H1 (cell line): ENCODE results near the gene MTPN. TPM values are rescaled to one million over a fixed set of nuclear protein-coding genes. Genes with fewer than 3 reads are reported as not detected.

ENCODE experiments used
- CTCF ChIA-PET: fragments of 300-600 bp; sonication (Branson Sonifier 250); formaldehyde crosslinking; loops from one replicate; lab custom pipeline; 2021; ENCODE audit not compliant: partially characterized antibody; lab: Charles Lee
- POLR2A ChIA-PET: fragments of 300-600 bp; sonication (Branson Sonifier 250); formaldehyde crosslinking; loops from one replicate; lab custom pipeline; 2021; ENCODE audit warnings: inconsistent platforms; ENCODE audit not compliant: partially characterized antibody; lab: Charles Lee
- DNase-seq, 2 experiments: peaks; one replicate each; pipeline versions ENCODE4 v3.0.0 to v3.0.0-alpha.2; 2010 to 2022; ENCODE audit warnings: low spot score in 2 of 2, low read depth in 1 of 2, mixed read lengths in 1 of 2
- FAIRE-seq: peaks from 2 replicates; lab custom pipeline; 2011; peaks lifted over from hg19 to GRCh38; lab: Jason Lieb, UNC
- H2AFZ ChIP-seq: 2 replicates; pipeline ENCODE4 v1.8.1; 2012; ENCODE audit warnings: low read length, inconsistent platforms
- H2AK5ac ChIP-seq: 2 replicates; pipeline ENCODE4 v1.6.1; 2013; ENCODE audit warnings: low read depth, low read length
- H2BK120ac ChIP-seq: replicated peaks from 2 replicates; pipeline ENCODE3; 2013; ENCODE audit warnings: low read depth, low read length, inconsistent platforms
- H2BK12ac ChIP-seq: 2 replicates; pipeline ENCODE4 v1.6.1; 2013; ENCODE audit warnings: low read depth, low read length
- H2BK15ac ChIP-seq: 2 replicates; pipeline ENCODE4 v1.6.1; 2013; ENCODE audit warnings: low read length
- H2BK20ac ChIP-seq: 2 replicates; pipeline ENCODE4 v1.6.1; 2013; ENCODE audit warnings: low read length
- H2BK5ac ChIP-seq: 2 replicates; pipeline ENCODE4 v1.6.1; 2013; ENCODE audit warnings: low read depth, low read length
- H3K14ac ChIP-seq: 2 replicates; pipeline ENCODE4 v1.6.1; 2013; ENCODE audit warnings: inconsistent platforms; ENCODE audit not compliant: insufficient read length
- H3K18ac ChIP-seq: 2 replicates; pipeline ENCODE4 v1.6.1; 2013; ENCODE audit warnings: low read length; ENCODE audit errors: extremely low read depth
- H3K23ac ChIP-seq: 2 replicates; pipeline ENCODE4 v1.6.1; 2013; ENCODE audit warnings: inconsistent platforms; ENCODE audit not compliant: insufficient read length
- H3K23me2 ChIP-seq: 2 replicates; pipeline ENCODE4 v1.6.1; 2013; ENCODE audit warnings: low read depth, low read length
- H3K27ac ChIP-seq: 2 replicates; pipeline ENCODE4 v1.6.1; 2011; ENCODE audit warnings: low read depth, low read length, inconsistent platforms
- H3K27me3 ChIP-seq, 4 experiments: replicated peaks in 1 of 4; 1 replicate in 1 of 4; 2 replicates in 3 of 4; pipeline versions ENCODE4 v1.6.1 to v1.8.1; 2011 to 2013; ENCODE audit warnings: low read length in 3 of 4, mild to moderate bottlenecking in 3 of 4, inconsistent platforms in 2 of 4, mixed read lengths in 2 of 4, moderate library complexity in 1 of 4; ENCODE audit not compliant: control insufficient read depth in 3 of 4, insufficient read depth in 3 of 4; ENCODE audit errors: extremely low read depth in 1 of 4
- H3K36me3 ChIP-seq, 4 experiments: 2 replicates each; pipeline versions ENCODE4 v1.6.1 to v1.8.1; 2011 to 2013; ENCODE audit warnings: mild to moderate bottlenecking in 4 of 4, low read length in 3 of 4, moderate library complexity in 2 of 4, control low read depth in 1 of 4, inconsistent platforms in 1 of 4; ENCODE audit not compliant: insufficient read depth in 4 of 4, control insufficient read depth in 2 of 4
- H3K4ac ChIP-seq: replicated peaks from 2 replicates; pipeline ENCODE3; 2013; ENCODE audit warnings: low read length, low read depth, mixed read lengths, inconsistent platforms; ENCODE audit not compliant: insufficient read length
- H3K4me1 ChIP-seq, 4 experiments: replicated peaks in 1 of 4; 1 replicate in 1 of 4; 2 replicates in 3 of 4; pipeline versions ENCODE4 v1.6.1 to v1.8.1; 2011 to 2013; ENCODE audit warnings: low read length in 3 of 4, inconsistent platforms in 2 of 4, mixed read lengths in 1 of 4; ENCODE audit not compliant: insufficient read depth in 4 of 4, control insufficient read depth in 3 of 4
- H3K4me2 ChIP-seq, 2 experiments: 2 replicates each; pipeline versions ENCODE4 v1.6.1 to v1.8.1; 2011 to 2013; ENCODE audit warnings: low read depth in 2 of 2, low read length in 2 of 2, control low read depth in 1 of 2, inconsistent platforms in 1 of 2, mild to moderate bottlenecking in 1 of 2; ENCODE audit not compliant: insufficient read depth in 1 of 2
- H3K4me3 ChIP-seq, 4 experiments: fragments of 200-600, 300-600 bp in 1 of 4; sonication (generic), shearing (Covaris generic), sonication (Bioruptor Twin) in 1 of 4; 2 replicates each; pipeline versions ENCODE4 v1.5.1 to v1.8.1; 2011 to 2016; ENCODE audit warnings: low read length in 4 of 4, low read depth in 3 of 4, control low read depth in 2 of 4, inconsistent platforms in 2 of 4, mild to moderate bottlenecking in 2 of 4, mixed read lengths in 1 of 4, moderate library complexity in 1 of 4; ENCODE audit not compliant: insufficient read depth in 2 of 4; ENCODE audit errors: extremely low read depth in 1 of 4
- H3K56ac ChIP-seq: replicated peaks from 2 replicates; pipeline ENCODE3; 2013; ENCODE audit warnings: low read depth, mild to moderate bottlenecking, mixed read lengths, low read length, inconsistent platforms; ENCODE audit not compliant: insufficient read length
- H3K79me1 ChIP-seq: 2 replicates; pipeline ENCODE4 v1.6.1; 2013; ENCODE audit warnings: low read depth, low read length, control low read depth
- H3K79me2 ChIP-seq, 2 experiments: 2 replicates each; pipeline versions ENCODE4 v1.6.1 to v1.8.1; 2012 to 2013; ENCODE audit warnings: low read length in 2 of 2, mild to moderate bottlenecking in 2 of 2, inconsistent platforms in 1 of 2; ENCODE audit not compliant: insufficient read depth in 2 of 2, control insufficient read depth in 1 of 2
- H3K9ac ChIP-seq, 4 experiments: replicated peaks in 1 of 4; 1 replicate in 1 of 4; 2 replicates in 3 of 4; pipeline versions ENCODE4 v1.6.1 to v1.8.1; 2011 to 2013; ENCODE audit warnings: low read depth in 3 of 4, low read length in 3 of 4, control low read depth in 2 of 4, mild to moderate bottlenecking in 2 of 4, moderate library complexity in 2 of 4, inconsistent platforms in 1 of 4; ENCODE audit errors: extremely low read depth in 1 of 4
- H3K9me3 ChIP-seq, 2 experiments: 2 replicates each; pipeline versions ENCODE4 v1.6.1 to v1.8.1; 2012 to 2013; ENCODE audit warnings: mild to moderate bottlenecking in 2 of 2, moderate library complexity in 2 of 2, control low read depth in 1 of 2, inconsistent platforms in 1 of 2, low read depth in 1 of 2, low read length in 1 of 2, mixed read lengths in 1 of 2; ENCODE audit not compliant: insufficient read depth in 2 of 2
- H4K20me1 ChIP-seq, 2 experiments: replicated peaks in 1 of 2; 2 replicates each; pipeline versions ENCODE3 to v1.8.1; 2011 to 2013; ENCODE audit warnings: inconsistent platforms in 2 of 2, low read length in 2 of 2, mild to moderate bottlenecking in 1 of 2; ENCODE audit not compliant: insufficient read depth in 2 of 2, control insufficient read depth in 1 of 2
- H4K5ac ChIP-seq: 2 replicates; pipeline ENCODE4 v1.6.1; 2013; ENCODE audit warnings: low read length, low read depth, mixed read lengths, inconsistent platforms; ENCODE audit not compliant: insufficient read length
- H4K8ac ChIP-seq: 2 replicates; pipeline ENCODE4 v1.8.0; 2013; ENCODE audit warnings: mild to moderate bottlenecking, moderate library complexity, low read length, inconsistent platforms; ENCODE audit not compliant: insufficient read depth; ENCODE audit errors: extremely low read depth
- H4K91ac ChIP-seq: replicated peaks from 2 replicates; pipeline ENCODE3; 2013; ENCODE audit warnings: low read length, mixed read lengths, inconsistent platforms; ENCODE audit not compliant: insufficient read length
- GTF2F1 ChIP-seq: IDR thresholded peaks from 2 replicates; pipeline ENCODE4 v1.6.1; 2012; ENCODE audit warnings: low read depth, low read length, improper control_type of control experiment, borderline replicate concordance
- HDAC6 ChIP-seq: IDR thresholded peaks from one replicate; pipeline ENCODE4 v1.7.1; 2012; ENCODE audit warnings: low read depth, mild to moderate bottlenecking, inconsistent platforms, low read length, moderate library complexity
- SAP30 ChIP-seq: fragments of 300-600 bp; sonication (generic); IDR thresholded peaks from 2 replicates; pipeline ENCODE4 v1.7.1; 2012; ENCODE audit warnings: low read length, moderate library complexity, mild to moderate bottlenecking, inconsistent platforms; ENCODE audit not compliant: insufficient read depth, insufficient replicate concordance
- SP4 ChIP-seq: IDR thresholded peaks from 2 replicates; pipeline ENCODE4 v1.6.1; 2012; ENCODE audit warnings: low read length, inconsistent platforms
- SUZ12 ChIP-seq: fragments of 200-600 bp; sonication (generic); IDR thresholded peaks from 2 replicates; pipeline ENCODE4 v1.6.1; 2012; ENCODE audit warnings: mild to moderate bottlenecking, inconsistent platforms, low read length, moderate library complexity, mixed read lengths
- WGBS, 2 experiments: shearing (Covaris generic) in 1 of 2; methylation state at CpG; one replicate each; pipeline versions ENCODE4 v1.1.6 to v1.1.7; 2013 to 2015; ENCODE audit warnings: low lambda C conversion rate in 2 of 2, mixed read lengths in 2 of 2, inconsistent platforms in 1 of 2, low coverage in 1 of 2, missing lambda C conversion rate in 1 of 2; ENCODE audit not compliant: insufficient replicate concordance in 2 of 2, insufficient coverage in 1 of 2, insufficient read length in 1 of 2; ENCODE audit errors: extremely low coverage in 1 of 2, missing lambda C conversion rate in 1 of 2; 5-methylcytosine and 5-hydroxymethylcytosine counted together
- polyA plus RNA-seq, 7 experiments: library from polyadenylated mRNA; depleted of rRNA in 3 of 7; stranded (reverse) in 5 of 7; unstranded in 2 of 7; fragments of >200 nt in 5 of 7; fragments of 200-250 nt in 2 of 7; gene quantifications; 1 replicate in 5 of 7; 2 replicates in 1 of 7; 4 replicates in 1 of 7; pipeline versions ENCODE4 v1.2.1 to v1.2.3, GENCODE V29; 2011 to 2013; ENCODE audit warnings: missing spikeins in 2 of 7, mixed read lengths in 2 of 7
- total RNA-seq: library from RNA; stranded (reverse); fragmentation: NEBNext Ultra II Directional; extraction: Animal tissue kit (Norgen Biotek cat#: 25700); gene quantifications from 2 replicates; pipeline ENCODE4 v1.2.1, GENCODE V29; 2021

Gene MTPN
- total and polyA plus RNA-seq, 2 of the 8 experiments (the other 6 are each of a cell fraction or from before 2014, with no cell fraction given), result 33.0 to 101 TPM

- H3K79me2 ChIP-seq, result peaks cover 0 to 22% of the 10 kb centered on the region in 2 experiments; a peak in 3 of 4 replicates
- CTCF ChIA-PET, result interaction anchor here (0.7 to 1.3 kb wide), 2 partner anchors 234 to 632 kb away, joined by 3 read pairs; no protein-coding TSS in a partner anchor
- H3K4me3 ChIP-seq, result no peak overlapping the region
- TF ChIP-seq HDAC6, result no peak
- no peak for TF ChIP-seq SUZ12
- TF ChIP-seq SP4, result no peak
- TF ChIP-seq SAP30, result no peak
- no peak for TF ChIP-seq GTF2F1
These were observed 32.4 kb downstream of the MTPN start for GRCh38 chr7:135944753-135945152.

More at GRCh38 chr7:135944753-135945152, 32.4 kb downstream of the MTPN start:
- Histone ChIP-seq H4K91ac (no peak overlapping the region), H2AK5ac (no peak overlapping the region), H3K27ac (no peak overlapping the region), H2BK20ac (no peak overlapping the region), H2BK120ac (no peak overlapping the region), H2BK5ac (no peak overlapping the region), H3K56ac (no peak overlapping the region), H4K8ac (no peak overlapping the region), H3K14ac (no peak overlapping the region), H3K9me3 (no peaks in the 10 kb centered on the region), H3K36me3 (peaks cover 0 to 11% (median 2%) of the 10 kb centered on the region in 4 experiments; a peak in 3 of 8 replicates), H2BK15ac (no peak overlapping the region), H3K27me3 (no peaks in the 10 kb centered on the region), H3K4me2 (no peak overlapping the region), H2AFZ (no peak overlapping the region), H3K23me2 (no peaks in the 10 kb centered on the region), H4K5ac (no peak overlapping the region), H3K18ac (no peak overlapping the region), H2BK12ac (no peak overlapping the region), H4K20me1 (no peaks in the 10 kb centered on the region), H3K4me1 (peaks cover 0 to 5% (median 2%) of the 10 kb centered on the region in 4 experiments; a peak in 2 of 7 replicates), H3K79me1 (no peaks in the 10 kb centered on the region), H3K4ac (no peak overlapping the region), H3K23ac (no peak overlapping the region), H3K9ac (no peak overlapping the region)
- no peak for FAIRE-seq
- POLR2A ChIA-PET, result no interaction called here
- no peak for DNase-seq
- WGBS, 2 experiments, result 98% methylated on average over 2 of the region's 2 CpGs; no CpG with 5 or more reads in 1 of the 2 experiments
